GM21528 (cell line): ENCODE measurements around the gene CREM.

Experiments
- ATAC-seq: cut with Tn5 transposase; IDR thresholded peaks from one replicate; pipeline ENCODE4 v1.9.1; 2021; ENCODE audit warnings: mild to moderate bottlenecking, moderate library complexity; ENCODE audit not compliant: unreplicated experiment, low FRiP score

Gene CREM

DNA sequence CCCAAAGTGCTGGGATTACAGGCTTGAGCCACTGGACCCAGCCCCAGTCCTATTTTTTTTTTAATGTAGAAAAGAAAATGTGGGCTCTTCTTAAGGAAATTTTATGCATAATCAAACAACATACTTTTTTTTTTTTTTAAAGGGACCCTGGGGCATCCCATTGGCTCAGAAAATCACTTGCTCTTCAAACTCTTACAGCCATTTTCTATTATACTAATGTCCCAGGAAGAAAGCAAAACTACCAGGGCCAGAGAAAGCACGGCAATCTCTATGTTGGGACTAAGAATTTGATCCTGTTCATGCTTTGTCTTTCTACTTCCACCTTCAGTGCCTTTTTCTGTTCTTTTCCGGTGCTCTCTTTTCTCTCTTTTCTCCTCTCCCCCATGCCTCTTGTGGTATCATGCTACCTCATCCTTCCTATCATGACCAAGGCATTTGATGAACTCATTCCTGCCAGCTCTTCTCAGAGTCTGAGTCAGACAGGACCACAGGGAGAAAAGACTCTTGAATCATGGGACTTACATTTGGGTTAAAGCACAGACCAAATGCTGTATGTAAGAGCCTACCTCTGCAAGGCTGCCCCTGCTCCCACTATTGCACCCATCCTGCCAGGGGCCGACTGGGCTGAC, 133.2 kb downstream of the CREM start:
- no peak for ATAC-seq

DNA sequence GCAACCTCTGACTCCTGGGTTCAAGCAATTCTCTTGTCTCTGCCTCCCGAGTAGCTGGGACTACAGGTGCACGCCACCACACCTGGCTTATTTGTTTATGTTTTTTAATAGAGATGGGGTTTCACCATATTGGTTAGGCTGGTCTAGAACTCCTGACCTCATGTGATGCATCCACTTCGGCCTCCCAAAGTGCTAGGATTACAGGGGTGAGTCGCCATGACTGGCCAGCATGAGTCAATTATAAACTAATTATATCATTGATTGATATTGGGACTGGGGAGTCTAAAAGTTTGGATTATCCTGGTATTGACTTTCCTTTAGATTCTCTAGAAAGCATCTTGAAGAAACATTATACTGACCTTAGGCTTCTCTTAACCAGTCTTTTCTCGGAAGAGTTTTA, 135.8 kb downstream of the CREM start:
- ATAC-seq: no peak
